ENCODE data around the gene ATXN3L.

DNA sequence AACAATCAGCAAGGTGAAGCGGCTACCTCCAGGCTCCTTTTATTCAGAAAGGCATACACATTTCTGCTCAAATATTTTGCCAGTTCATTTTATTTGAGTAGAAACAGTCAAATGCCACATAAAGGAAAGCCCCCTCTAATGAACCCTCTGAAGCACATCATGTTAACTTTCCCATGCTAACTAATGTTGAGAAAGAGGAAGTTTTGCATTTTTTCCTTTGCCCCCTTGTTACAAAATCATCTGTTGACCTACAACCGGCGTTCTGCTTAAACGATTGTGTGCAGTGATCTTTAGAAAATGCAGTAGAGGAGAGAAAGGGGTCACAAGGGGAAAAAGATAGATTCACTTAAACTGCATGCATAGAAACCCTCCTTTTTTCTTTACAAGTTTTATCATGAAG, 25.2 kb upstream of the ATXN3L start:
- no peak for TF ChIP-seq TAF1 (IDR thresholded peaks at IDR 0.05; ENCODE audit: borderline replicate concordance, insufficient read depth, low read length)
- TF ChIP-seq POLR2AphosphoS5 (IDR thresholded peaks at IDR 0.05; ENCODE audit: low read depth, low read length): no peak
- TF ChIP-seq, protein P1, sequence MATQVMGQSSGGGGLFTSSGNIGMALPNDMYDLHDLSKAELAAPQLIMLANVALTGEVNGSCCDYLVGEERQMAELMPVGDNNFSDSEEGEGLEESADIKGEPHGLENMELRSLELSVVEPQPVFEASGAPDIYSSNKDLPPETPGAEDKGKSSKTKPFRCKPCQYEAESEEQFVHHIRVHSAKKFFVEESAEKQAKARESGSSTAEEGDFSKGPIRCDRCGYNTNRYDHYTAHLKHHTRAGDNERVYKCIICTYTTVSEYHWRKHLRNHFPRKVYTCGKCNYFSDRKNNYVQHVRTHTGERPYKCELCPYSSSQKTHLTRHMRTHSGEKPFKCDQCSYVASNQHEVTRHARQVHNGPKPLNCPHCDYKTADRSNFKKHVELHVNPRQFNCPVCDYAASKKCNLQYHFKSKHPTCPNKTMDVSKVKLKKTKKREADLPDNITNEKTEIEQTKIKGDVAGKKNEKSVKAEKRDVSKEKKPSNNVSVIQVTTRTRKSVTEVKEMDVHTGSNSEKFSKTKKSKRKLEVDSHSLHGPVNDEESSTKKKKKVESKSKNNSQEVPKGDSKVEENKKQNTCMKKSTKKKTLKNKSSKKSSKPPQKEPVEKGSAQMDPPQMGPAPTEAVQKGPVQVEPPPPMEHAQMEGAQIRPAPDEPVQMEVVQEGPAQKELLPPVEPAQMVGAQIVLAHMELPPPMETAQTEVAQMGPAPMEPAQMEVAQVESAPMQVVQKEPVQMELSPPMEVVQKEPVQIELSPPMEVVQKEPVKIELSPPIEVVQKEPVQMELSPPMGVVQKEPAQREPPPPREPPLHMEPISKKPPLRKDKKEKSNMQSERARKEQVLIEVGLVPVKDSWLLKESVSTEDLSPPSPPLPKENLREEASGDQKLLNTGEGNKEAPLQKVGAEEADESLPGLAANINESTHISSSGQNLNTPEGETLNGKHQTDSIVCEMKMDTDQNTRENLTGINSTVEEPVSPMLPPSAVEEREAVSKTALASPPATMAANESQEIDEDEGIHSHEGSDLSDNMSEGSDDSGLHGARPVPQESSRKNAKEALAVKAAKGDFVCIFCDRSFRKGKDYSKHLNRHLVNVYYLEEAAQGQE (IDR thresholded peaks at IDR 0.05; ENCODE audit: insufficient read depth in 1 of 2, low read depth in 2 of 2, low read length in 2 of 2): no peak
- TF ChIP-seq SIN3A (IDR thresholded peaks at IDR 0.05; ENCODE audit: borderline replicate concordance, insufficient read depth, low read length): no peak
- no peak for TF ChIP-seq FOXP2 (optimal IDR thresholded peaks at IDR 0.05; ENCODE audit: borderline replicate concordance, extremely low read depth, extremely low read length, insufficient read depth)
